HG03432 (cell line): ENCODE data around the gene PTCHD4.
"Not testable (repeated sequence)": the region's sequence is repeated elsewhere in the genome, so short reads cannot be mapped to it uniquely, and the experiment has no call there.

Experiments
- ATAC-seq: cut with Tn5 transposase; IDR thresholded peaks from one replicate; pipeline ENCODE4 v1.9.1; 2021; ENCODE audit warnings: mild to moderate bottlenecking, moderate library complexity; ENCODE audit not compliant: unreplicated experiment

PTCHD4 gene

GRCh38 chr6:48111143-48111506 lies at the start of gene PTCHD4:
PTCHD4 (minus strand) TSS chr6:48111197; CDS start chr6:48068957, 42,240 bp downstream.
- ATAC-seq = peak; percentile 48

- no peak for ATAC-seq
Measured at GRCh38 chr6:48151142-48151541, 40.1 kb upstream of the PTCHD4 start.

GRCh38 chr6:48150701-48151100 lies 39.7 kb upstream of the PTCHD4 start:
- ATAC-seq = no peak

GRCh38 chr6:48147051-48147450 lies 36.1 kb upstream of the PTCHD4 start:
- ATAC-seq = no peak

GRCh38 chr6:48144021-48144420 lies 33.0 kb upstream of the PTCHD4 start:
- ATAC-seq = no peak

GRCh38 chr6:48141975-48142374 lies 31.0 kb upstream of the PTCHD4 start:
- ATAC-seq = no peak

- no peak for ATAC-seq
Measured at GRCh38 chr6:48139818-48140614, 29.0 kb upstream of the PTCHD4 start.

GRCh38 chr6:48136856-48137255 lies 25.9 kb upstream of the PTCHD4 start:
- no peak for ATAC-seq

- ATAC-seq = no peak
Measured at GRCh38 chr6:48135323-48136084, 24.5 kb upstream of the PTCHD4 start.

- no peak for ATAC-seq
Measured at GRCh38 chr6:48134246-48134645, 23.2 kb upstream of the PTCHD4 start.

- no peak for ATAC-seq
Measured at GRCh38 chr6:48123601-48124000, 12.6 kb upstream of the PTCHD4 start.

GRCh38 chr6:48121983-48122749 lies 11.2 kb upstream of the PTCHD4 start:
- ATAC-seq = not testable (repeated sequence)

GRCh38 chr6:48116699-48117645 lies 6.0 kb upstream of the PTCHD4 start:
- no peak for ATAC-seq

GRCh38 chr6:48113130-48113529 lies 2.1 kb upstream of the PTCHD4 start:
- no peak for ATAC-seq

- ATAC-seq = peak; percentile 52
Measured at GRCh38 chr6:48111575-48111974, 578 bp upstream of the PTCHD4 start.

GRCh38 chr6:48110436-48111142 lies 408 bp downstream of the PTCHD4 start:
- ATAC-seq = peak; percentile 14

GRCh38 chr6:48109944-48110343 lies 1.1 kb downstream of the PTCHD4 start:
- ATAC-seq = no peak

- ATAC-seq = not testable (repeated sequence)
Measured at GRCh38 chr6:48102476-48103195, 8.4 kb downstream of the PTCHD4 start.

GRCh38 chr6:48101290-48101689 lies 9.7 kb downstream of the PTCHD4 start:
- peak; percentile 94 for ATAC-seq
